ENCODE measurements around the gene LASP1NB.
"Not testable (repeated sequence)": the region's sequence is repeated elsewhere in the genome, so short reads cannot be mapped to it uniquely, and the experiment has no call there.

The LASP1NB gene

DNA sequence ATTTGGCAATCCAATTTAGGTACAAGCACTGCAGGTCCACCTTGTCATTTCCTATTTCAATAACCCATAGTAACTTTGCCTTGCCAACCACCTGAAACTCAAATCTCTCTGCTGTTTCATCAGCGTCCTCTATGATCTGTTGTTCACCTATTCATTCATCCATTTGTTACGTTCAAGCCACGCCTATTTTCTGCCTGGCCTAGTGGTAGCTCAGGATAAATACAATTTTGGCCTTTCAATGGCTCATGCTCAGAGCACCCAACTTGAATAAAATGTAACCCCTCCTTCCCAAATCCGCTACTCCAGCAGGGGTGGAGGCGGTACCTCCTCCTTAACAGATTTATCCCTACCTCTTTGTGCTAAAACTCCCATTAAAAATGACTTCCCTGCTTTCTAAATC, 45.4 kb downstream of the LASP1NB start (continued):
- no peak for TF ChIP-seq ATF1 (CRISPR knock-in tag; IDR thresholded peaks at IDR 0.05)

DNA sequence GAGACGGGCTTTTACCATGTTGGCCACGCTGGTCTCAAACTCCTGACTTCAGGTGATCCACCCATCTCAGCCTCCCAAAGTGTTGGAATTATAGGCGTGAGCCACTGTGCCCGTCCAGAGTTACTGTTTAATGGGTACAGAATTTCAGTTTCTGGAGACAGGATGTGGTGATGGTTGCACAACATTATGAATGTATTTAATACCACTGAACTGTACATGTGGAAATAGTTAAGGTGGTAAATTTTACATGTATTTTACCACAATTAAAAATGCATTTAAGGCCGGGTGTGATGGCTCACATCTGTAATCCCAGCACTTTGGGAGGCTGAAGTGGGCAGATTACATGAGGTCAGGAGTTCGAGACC, 50.8 kb downstream of the LASP1NB start:
- H3K4me3 ChIP-seq (replicated peaks in 1 of 3; ENCODE audit: insufficient read depth in 1 of 3, low read depth in 2 of 3, low read length in 3 of 3); ATAC-seq; DNase-seq (ENCODE audit: low spot score); H3K27me3 ChIP-seq (ENCODE audit: control insufficient read depth in 1 of 2, insufficient read depth in 2 of 2, low read length in 2 of 2); H3K9ac ChIP-seq (ENCODE audit: insufficient read depth, low read depth, low read length); BruUV-seq (replicated peaks); H3K4me2 ChIP-seq (ENCODE audit: low read depth, low read length); in situ Hi-C loops (cut with HindIII; ENCODE audit: extremely low pct_ligation_motif_present, low pct_unique_long_range_greater_than_20kb); H3K36me3 ChIP-seq (replicated peaks in 1 of 2; ENCODE audit: control insufficient read depth in 1 of 2, insufficient read depth in 2 of 2, low read length in 2 of 2); H2AFZ ChIP-seq (ENCODE audit: low read length); intact Hi-C loops (cut with micrococcal nuclease; ENCODE audit: unreplicated experiment); CTCF ChIA-PET (ENCODE audit: low intra/inter-chr PET ratio, low total read pairs); H3K4me1 ChIP-seq (ENCODE audit: insufficient read depth, low read length); H3K9me3 ChIP-seq (ENCODE audit: low read length); POLR2A ChIA-PET; FAIRE-seq; H3K27ac ChIP-seq (ENCODE audit: extremely low read length, insufficient read depth, low read length); H4K20me1 ChIP-seq (ENCODE audit: insufficient read depth, low read length); H3K79me2 ChIP-seq (ENCODE audit: insufficient read depth, low read length): not testable (repeated sequence)
- WGBS (ENCODE audit: low lambda C conversion rate), result 43% methylated on average over 6 of the region's 6 CpGs
- peak; percentile 46; the same call in 1 of the 2 replicates for TF ChIP-seq CEBPB (IDR thresholded peaks at IDR 0.05; ENCODE audit: borderline replicate concordance, low read depth, low read length)

DNA sequence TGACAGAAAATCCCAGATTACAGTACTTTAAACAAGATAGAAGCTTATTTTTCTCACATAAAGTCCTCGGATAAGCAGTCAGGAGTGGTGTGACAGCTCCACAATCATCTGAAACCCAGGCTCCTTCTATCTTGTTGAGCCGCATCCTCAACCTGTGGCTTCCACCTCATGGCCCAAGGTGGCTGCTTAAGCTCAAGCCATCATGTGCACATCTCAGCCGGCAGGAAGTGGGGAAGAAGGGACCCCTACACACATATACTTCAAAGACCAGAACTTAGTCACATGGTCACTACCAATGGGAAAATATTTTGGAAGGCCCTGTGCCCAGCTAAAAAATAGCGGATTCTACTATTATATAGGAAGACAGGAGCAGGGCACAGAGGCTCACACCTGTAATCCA, 52.8 kb downstream of the LASP1NB start:
- in situ Hi-C loops (cut with HindIII; ENCODE audit: extremely low pct_ligation_motif_present, low pct_unique_long_range_greater_than_20kb) (no loop called here), intact Hi-C loops (cut with micrococcal nuclease; ENCODE audit: unreplicated experiment) (no loop called here)
- H3K9ac ChIP-seq (ENCODE audit: insufficient read depth, low read depth, low read length), result no peak overlapping the region
- no peaks in the 10 kb centered on the region for H3K36me3 ChIP-seq (replicated peaks in 1 of 2; ENCODE audit: control insufficient read depth in 1 of 2, insufficient read depth in 2 of 2, low read length in 2 of 2)
- DNase-seq (ENCODE audit: low spot score), result no peak
- no peak overlapping the region for H3K27ac ChIP-seq (ENCODE audit: extremely low read length, insufficient read depth, low read length)
- 47% methylated on average over 4 of the region's 4 CpGs for WGBS (ENCODE audit: low lambda C conversion rate)
- CTCF ChIA-PET (ENCODE audit: low intra/inter-chr PET ratio, low total read pairs), result no interaction called here
- H3K4me1 ChIP-seq (ENCODE audit: insufficient read depth, low read length), result peaks cover 5% of the 10 kb centered on the region
- FAIRE-seq, result no peak
- H3K27me3 ChIP-seq (ENCODE audit: control insufficient read depth in 1 of 2, insufficient read depth in 2 of 2, low read length in 2 of 2), result peaks cover 0 to 3% of the 10 kb centered on the region in 2 experiments; a peak in 1 of 5 replicates
- H3K4me3 ChIP-seq (replicated peaks in 1 of 3; ENCODE audit: insufficient read depth in 1 of 3, low read depth in 2 of 3, low read length in 3 of 3), result no peak overlapping the region
- no peaks in the 10 kb centered on the region for H3K79me2 ChIP-seq (ENCODE audit: insufficient read depth, low read length)
- no peaks in the 10 kb centered on the region for H3K9me3 ChIP-seq (ENCODE audit: low read length)
- no peak for ATAC-seq
- POLR2A ChIA-PET, result no interaction called here
- H2AFZ ChIP-seq (ENCODE audit: low read length), result no peak overlapping the region
- no peaks in the 10 kb centered on the region for H4K20me1 ChIP-seq (ENCODE audit: insufficient read depth, low read length)
- no peak overlapping the region for H3K4me2 ChIP-seq (ENCODE audit: low read depth, low read length)
- BruUV-seq (replicated peaks), result no TSS peak
- TF ChIP-seq ZNF30 (CRISPR knock-in tag; IDR thresholded peaks at IDR 0.05) (no peak), HES4 (CRISPR knock-in tag; IDR thresholded peaks at IDR 0.05; ENCODE audit: borderline replicate concordance) (no peak), RBM22 (optimal IDR thresholded peaks at IDR 0.05; ENCODE audit: low read length) (no peak), NCOR1 (IDR thresholded peaks at IDR 0.05; ENCODE audit: borderline replicate concordance, low read length) (no peak)
- TF ChIP-seq, protein P1, sequence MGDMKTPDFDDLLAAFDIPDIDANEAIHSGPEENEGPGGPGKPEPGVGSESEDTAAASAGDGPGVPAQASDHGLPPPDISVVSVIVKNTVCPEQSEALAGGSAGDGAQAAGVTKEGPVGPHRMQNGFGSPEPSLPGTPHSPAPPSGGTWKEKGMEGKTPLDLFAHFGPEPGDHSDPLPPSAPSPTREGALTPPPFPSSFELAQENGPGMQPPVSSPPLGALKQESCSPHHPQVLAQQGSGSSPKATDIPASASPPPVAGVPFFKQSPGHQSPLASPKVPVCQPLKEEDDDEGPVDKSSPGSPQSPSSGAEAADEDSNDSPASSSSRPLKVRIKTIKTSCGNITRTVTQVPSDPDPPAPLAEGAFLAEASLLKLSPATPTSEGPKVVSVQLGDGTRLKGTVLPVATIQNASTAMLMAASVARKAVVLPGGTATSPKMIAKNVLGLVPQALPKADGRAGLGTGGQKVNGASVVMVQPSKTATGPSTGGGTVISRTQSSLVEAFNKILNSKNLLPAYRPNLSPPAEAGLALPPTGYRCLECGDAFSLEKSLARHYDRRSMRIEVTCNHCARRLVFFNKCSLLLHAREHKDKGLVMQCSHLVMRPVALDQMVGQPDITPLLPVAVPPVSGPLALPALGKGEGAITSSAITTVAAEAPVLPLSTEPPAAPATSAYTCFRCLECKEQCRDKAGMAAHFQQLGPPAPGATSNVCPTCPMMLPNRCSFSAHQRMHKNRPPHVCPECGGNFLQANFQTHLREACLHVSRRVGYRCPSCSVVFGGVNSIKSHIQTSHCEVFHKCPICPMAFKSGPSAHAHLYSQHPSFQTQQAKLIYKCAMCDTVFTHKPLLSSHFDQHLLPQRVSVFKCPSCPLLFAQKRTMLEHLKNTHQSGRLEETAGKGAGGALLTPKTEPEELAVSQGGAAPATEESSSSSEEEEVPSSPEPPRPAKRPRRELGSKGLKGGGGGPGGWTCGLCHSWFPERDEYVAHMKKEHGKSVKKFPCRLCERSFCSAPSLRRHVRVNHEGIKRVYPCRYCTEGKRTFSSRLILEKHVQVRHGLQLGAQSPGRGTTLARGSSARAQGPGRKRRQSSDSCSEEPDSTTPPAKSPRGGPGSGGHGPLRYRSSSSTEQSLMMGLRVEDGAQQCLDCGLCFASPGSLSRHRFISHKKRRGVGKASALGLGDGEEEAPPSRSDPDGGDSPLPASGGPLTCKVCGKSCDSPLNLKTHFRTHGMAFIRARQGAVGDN (CRISPR knock-in tag; IDR thresholded peaks at IDR 0.05), result no peak
- TF ChIP-seq, protein P2, sequence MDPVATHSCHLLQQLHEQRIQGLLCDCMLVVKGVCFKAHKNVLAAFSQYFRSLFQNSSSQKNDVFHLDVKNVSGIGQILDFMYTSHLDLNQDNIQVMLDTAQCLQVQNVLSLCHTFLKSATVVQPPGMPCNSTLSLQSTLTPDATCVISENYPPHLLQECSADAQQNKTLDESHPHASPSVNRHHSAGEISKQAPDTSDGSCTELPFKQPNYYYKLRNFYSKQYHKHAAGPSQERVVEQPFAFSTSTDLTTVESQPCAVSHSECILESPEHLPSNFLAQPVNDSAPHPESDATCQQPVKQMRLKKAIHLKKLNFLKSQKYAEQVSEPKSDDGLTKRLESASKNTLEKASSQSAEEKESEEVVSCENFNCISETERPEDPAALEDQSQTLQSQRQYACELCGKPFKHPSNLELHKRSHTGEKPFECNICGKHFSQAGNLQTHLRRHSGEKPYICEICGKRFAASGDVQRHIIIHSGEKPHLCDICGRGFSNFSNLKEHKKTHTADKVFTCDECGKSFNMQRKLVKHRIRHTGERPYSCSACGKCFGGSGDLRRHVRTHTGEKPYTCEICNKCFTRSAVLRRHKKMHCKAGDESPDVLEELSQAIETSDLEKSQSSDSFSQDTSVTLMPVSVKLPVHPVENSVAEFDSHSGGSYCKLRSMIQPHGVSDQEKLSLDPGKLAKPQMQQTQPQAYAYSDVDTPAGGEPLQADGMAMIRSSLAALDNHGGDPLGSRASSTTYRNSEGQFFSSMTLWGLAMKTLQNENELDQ (CRISPR knock-in tag; IDR thresholded peaks at IDR 0.05; ENCODE audit: borderline replicate concordance), result no peak
- TF ChIP-seq, protein P3, sequence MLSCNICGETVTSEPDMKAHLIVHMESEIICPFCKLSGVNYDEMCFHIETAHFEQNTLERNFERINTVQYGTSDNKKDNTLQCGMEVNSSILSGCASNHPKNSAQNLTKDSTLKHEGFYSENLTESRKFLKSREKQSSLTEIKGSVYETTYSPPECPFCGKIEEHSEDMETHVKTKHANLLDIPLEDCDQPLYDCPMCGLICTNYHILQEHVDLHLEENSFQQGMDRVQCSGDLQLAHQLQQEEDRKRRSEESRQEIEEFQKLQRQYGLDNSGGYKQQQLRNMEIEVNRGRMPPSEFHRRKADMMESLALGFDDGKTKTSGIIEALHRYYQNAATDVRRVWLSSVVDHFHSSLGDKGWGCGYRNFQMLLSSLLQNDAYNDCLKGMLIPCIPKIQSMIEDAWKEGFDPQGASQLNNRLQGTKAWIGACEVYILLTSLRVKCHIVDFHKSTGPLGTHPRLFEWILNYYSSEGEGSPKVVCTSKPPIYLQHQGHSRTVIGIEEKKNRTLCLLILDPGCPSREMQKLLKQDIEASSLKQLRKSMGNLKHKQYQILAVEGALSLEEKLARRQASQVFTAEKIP (CRISPR knock-in tag; IDR thresholded peaks at IDR 0.05; ENCODE audit: borderline replicate concordance), result no peak

All from HepG2 (cell line).